Astrocyte of the cerebellum (primary cell): ENCODE data around the gene PIGA.

Experiments used
- DNase-seq: peaks from one replicate; pipeline ENCODE4 v3.0.0-alpha.2; 2011; ENCODE audit warnings: low read depth
- H3K4me3 ChIP-seq: 2 replicates; pipeline ENCODE4 v1.5.1; 2011; ENCODE audit warnings: mild to moderate bottlenecking, low read depth, low read length, moderate library complexity
- in situ Hi-C: cut with HindIII; loops from 2 replicates; pipeline ENCODE4 v1.10.0; 2017; ENCODE audit warnings: low sequenced_read_pairs
- TF ChIP-seq, protein P1 (sequence below): IDR thresholded peaks from 2 replicates; pipeline ENCODE4 v1.5.1; 2012; ENCODE audit warnings: low read length, low read depth, moderate library complexity, mild to moderate bottlenecking; ENCODE audit errors: missing control alignments

PIGA gene

DNA sequence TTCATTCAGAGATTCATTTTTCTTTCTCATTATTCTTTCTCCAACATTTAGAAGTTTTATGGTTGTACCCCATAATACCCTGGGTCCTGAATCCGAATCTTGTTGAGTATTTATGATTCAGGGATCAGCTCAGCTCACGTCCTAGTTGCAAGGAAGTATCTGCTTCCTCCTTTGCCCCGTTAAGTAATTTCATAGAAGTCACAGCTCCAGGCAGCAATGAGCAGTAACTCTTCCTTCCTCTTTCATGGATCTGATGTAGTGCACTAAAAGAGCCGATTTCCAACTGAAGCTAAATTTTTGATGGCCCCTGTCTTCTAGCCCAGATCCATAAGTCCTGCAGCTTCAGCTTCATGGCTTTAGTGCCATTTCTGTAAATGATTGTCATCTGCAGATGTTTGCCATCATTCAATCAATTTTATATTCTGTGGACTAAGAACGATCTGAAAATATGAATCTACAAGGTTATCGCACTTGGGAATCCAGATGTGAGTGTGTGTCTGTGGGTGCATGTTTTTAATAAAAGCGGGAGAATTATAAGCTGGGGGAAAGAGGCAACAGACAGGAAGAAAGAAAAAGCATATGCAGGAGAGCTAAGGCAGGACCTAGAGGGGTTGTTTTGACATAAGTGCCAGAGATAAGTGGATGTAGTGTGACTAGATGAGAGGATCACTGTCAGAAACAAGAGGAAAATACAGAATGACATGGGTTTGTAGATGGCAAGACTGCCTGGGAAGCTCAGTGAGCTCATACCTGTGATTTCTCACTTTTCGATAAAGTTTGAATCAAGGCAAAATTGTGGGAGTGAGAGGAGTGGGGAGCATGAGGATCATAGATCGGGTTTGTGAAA lies 31.4 kb upstream of the PIGA start:
- in situ Hi-C loops, result no loop called here
- H3K4me3 ChIP-seq, result no peak overlapping the region
- no peak for DNase-seq
- TF ChIP-seq, protein P1, sequence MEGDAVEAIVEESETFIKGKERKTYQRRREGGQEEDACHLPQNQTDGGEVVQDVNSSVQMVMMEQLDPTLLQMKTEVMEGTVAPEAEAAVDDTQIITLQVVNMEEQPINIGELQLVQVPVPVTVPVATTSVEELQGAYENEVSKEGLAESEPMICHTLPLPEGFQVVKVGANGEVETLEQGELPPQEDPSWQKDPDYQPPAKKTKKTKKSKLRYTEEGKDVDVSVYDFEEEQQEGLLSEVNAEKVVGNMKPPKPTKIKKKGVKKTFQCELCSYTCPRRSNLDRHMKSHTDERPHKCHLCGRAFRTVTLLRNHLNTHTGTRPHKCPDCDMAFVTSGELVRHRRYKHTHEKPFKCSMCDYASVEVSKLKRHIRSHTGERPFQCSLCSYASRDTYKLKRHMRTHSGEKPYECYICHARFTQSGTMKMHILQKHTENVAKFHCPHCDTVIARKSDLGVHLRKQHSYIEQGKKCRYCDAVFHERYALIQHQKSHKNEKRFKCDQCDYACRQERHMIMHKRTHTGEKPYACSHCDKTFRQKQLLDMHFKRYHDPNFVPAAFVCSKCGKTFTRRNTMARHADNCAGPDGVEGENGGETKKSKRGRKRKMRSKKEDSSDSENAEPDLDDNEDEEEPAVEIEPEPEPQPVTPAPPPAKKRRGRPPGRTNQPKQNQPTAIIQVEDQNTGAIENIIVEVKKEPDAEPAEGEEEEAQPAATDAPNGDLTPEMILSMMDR, result no peak

DNA sequence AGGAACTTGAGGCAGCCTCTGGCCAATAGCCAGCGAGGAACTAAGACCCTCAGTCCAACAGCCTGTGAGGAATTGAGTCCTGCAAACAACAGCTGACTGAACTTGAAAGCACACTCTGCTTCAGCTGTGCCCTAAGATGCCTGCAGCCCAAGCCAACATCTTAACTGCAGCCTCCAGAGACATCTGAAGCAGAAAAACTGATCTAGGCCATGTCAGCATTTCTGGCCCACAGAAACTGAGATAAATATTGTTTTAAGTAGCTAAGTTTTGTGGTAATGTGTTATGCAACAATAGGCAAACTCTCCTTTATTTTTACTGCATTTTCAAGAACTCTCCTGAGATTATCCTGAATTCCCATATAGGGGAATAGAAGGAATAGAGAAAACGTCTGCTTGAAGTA lies 24.4 kb upstream of the PIGA start:
- in situ Hi-C loops, result no loop called here
- DNase-seq, result no peak
- TF ChIP-seq, protein P1, result no peak
- no peak overlapping the region for H3K4me3 ChIP-seq

DNA sequence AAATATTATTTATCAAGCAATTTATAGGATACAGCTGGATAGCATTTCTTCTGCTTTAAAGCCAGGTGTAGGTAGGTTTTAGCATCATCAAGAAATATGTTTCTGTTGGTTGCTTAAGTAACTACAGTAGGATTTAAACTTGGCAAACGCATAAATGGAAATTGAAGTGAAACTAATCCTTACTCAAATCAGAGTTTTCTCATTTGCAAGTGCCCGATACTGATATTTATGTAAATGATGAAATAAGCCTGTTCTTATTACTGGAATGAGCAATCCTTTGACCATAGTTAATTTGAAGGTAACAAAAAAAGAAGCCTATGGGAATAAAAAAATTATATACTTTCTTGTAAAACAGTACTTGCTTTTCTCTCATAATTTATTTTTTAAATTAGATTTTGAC lies 23.2 kb upstream of the PIGA start:
- TF ChIP-seq, protein P1, result no peak
- no peak for DNase-seq
- in situ Hi-C loops, result no loop called here
- no peak overlapping the region for H3K4me3 ChIP-seq

DNA sequence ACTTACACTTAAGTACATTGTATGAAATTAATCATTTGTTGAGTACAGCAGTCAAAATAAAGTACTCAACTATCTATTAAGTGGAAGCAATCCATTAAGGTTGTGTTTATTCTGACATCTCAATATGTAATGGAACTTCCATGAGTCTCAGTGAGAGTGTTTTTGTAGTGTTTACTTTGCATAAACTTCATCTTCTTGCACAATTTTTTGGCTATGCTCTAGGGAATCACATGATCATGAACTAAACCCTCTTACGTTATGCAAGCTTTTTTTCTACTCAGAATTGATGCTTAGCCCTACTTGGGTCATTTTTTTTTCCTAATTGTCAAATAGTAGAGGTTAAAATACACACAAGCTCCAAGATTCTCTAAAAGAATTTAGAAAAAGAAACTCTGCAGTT lies 21.1 kb upstream of the PIGA start:
- in situ Hi-C loops, result no loop called here
- no peak for DNase-seq
- H3K4me3 ChIP-seq, result no peak overlapping the region
- TF ChIP-seq, protein P1, result no peak

DNA sequence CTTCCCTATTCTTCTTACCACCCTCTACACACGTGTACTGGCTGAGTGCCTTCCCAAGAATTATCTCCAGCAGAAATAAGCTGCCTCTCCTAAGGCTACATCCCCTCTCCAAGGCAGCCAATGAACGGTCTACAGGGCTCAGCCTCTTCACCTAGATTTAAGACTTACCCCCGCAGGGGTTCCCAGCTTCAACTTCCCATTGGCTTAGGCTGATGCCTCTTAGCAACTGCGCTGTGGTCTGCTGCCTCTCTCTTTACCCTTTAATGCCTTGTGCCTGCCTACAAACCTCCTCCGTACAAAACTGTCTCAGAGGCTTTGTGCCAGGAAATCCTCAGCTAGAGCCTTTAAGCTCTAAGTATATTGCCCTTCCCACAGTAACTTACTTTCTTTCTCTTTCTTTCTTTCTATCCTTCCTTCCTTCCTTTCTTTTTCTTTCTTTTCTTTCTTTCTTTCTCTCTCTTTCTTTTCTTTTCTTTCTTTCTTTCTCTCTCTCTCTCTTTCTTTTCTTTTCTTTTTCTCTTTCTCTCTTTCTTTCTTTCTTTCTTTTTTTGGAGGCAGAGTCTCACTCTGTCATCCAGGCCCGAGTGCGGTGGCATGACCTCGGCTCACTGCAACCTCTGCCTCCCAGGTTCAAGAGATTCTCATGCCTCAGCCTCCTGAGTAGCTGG lies 15.1 kb upstream of the PIGA start:
- DNase-seq, result no peak
- in situ Hi-C loops, result no loop called here
- TF ChIP-seq, protein P1, result no peak
- H3K4me3 ChIP-seq, result no peak overlapping the region

DNA sequence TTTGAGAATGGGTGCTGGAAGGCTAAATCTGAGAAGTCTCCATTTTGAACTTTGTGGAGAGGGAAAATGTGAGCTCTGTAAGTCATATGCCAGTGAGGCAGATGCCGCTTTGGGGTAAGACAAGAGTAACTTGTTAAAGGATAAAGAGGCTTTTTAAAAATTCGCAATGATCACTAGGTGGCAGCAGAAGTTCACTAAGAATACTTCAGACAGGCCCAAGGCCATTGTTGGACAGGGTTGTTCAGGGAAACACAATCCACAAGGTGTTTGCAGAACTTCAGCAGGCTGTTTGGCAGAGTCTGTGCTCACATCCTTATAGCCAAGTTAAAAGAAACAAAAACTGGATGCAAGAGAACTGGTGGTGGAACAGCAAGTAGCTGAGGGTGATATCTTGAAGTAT lies 13.7 kb upstream of the PIGA start:
- peak; percentile 47 for DNase-seq
- no peak overlapping the region for H3K4me3 ChIP-seq
- TF ChIP-seq, protein P1, result peak; percentile 53
- in situ Hi-C loops, result no loop called here
